H1 (cell line): Measurements from ENCODE around the gene C2orf92. TPM values are rescaled to one million over a fixed set of nuclear protein-coding genes. Genes with fewer than 3 reads are reported as not detected.

Experiments
- BRCA1 ChIP-seq: IDR thresholded peaks from 2 replicates; pipeline ENCODE4 v1.6.1; 2012; ENCODE audit warnings: low read depth, low read length, improper control_type of control experiment
- KDM4A ChIP-seq: IDR thresholded peaks from one replicate; pipeline ENCODE4 v1.7.1; 2012; ENCODE audit warnings: low read depth, mild to moderate bottlenecking, moderate library complexity, low read length, inconsistent platforms; ENCODE audit not compliant: severe bottlenecking
- RAD21 ChIP-seq, 2 experiments: IDR thresholded peaks in 1 of 2; conservative IDR thresholded peaks in 1 of 2; 2 replicates each; pipeline ENCODE4 v1.6.1; 2011; ENCODE audit warnings: low read depth in 2 of 2, low read length in 2 of 2, improper control_type of control experiment in 1 of 2, inconsistent platforms in 1 of 2, mild to moderate bottlenecking in 1 of 2, moderate library complexity in 1 of 2
- RFX5 ChIP-seq: IDR thresholded peaks from 2 replicates; pipeline ENCODE4 v1.6.1; 2011; ENCODE audit warnings: low read depth, low read length, improper control_type of control experiment, borderline replicate concordance
- SIN3A ChIP-seq, 2 experiments: IDR thresholded peaks in 1 of 2; conservative IDR thresholded peaks in 1 of 2; 2 replicates each; pipeline ENCODE4 v1.6.1; 2011 to 2012; ENCODE audit warnings: low read length in 2 of 2, improper control_type of control experiment in 1 of 2, low read depth in 1 of 2, mild to moderate bottlenecking in 1 of 2
- TBP ChIP-seq: IDR thresholded peaks from 2 replicates; pipeline ENCODE4 v1.6.1; 2011; ENCODE audit warnings: low read depth, low read length, improper control_type of control experiment
- polyA plus RNA-seq, 7 experiments: library from polyadenylated mRNA; depleted of rRNA in 3 of 7; stranded (reverse) in 5 of 7; unstranded in 2 of 7; fragments of >200 nt in 5 of 7; fragments of 200-250 nt in 2 of 7; gene quantifications; 1 replicate in 5 of 7; 2 replicates in 1 of 7; 4 replicates in 1 of 7; pipeline versions ENCODE4 v1.2.1 to v1.2.3, GENCODE V29; 2011 to 2013; ENCODE audit warnings: missing spikeins in 2 of 7, mixed read lengths in 2 of 7
- total RNA-seq: library from RNA; stranded (reverse); fragmentation: NEBNext Ultra II Directional; extraction: Animal tissue kit (Norgen Biotek cat#: 25700); gene quantifications from 2 replicates; pipeline ENCODE4 v1.2.1, GENCODE V29; 2021
- TF ChIP-seq, protein P1 (sequence below): fragments of 300-600 bp; sonication (generic); IDR thresholded peaks from 2 replicates; pipeline ENCODE4 v1.7.1; 2012; ENCODE audit warnings: low read length, moderate library complexity, mild to moderate bottlenecking, inconsistent platforms; ENCODE audit not compliant: insufficient replicate concordance

C2orf92 gene
- total and polyA plus RNA-seq, 2 of the 8 experiments (the other 6 are each of a cell fraction or from before 2014, with no cell fraction given): 2.3 to 3.7 TPM

- TF ChIP-seq, protein P1, sequence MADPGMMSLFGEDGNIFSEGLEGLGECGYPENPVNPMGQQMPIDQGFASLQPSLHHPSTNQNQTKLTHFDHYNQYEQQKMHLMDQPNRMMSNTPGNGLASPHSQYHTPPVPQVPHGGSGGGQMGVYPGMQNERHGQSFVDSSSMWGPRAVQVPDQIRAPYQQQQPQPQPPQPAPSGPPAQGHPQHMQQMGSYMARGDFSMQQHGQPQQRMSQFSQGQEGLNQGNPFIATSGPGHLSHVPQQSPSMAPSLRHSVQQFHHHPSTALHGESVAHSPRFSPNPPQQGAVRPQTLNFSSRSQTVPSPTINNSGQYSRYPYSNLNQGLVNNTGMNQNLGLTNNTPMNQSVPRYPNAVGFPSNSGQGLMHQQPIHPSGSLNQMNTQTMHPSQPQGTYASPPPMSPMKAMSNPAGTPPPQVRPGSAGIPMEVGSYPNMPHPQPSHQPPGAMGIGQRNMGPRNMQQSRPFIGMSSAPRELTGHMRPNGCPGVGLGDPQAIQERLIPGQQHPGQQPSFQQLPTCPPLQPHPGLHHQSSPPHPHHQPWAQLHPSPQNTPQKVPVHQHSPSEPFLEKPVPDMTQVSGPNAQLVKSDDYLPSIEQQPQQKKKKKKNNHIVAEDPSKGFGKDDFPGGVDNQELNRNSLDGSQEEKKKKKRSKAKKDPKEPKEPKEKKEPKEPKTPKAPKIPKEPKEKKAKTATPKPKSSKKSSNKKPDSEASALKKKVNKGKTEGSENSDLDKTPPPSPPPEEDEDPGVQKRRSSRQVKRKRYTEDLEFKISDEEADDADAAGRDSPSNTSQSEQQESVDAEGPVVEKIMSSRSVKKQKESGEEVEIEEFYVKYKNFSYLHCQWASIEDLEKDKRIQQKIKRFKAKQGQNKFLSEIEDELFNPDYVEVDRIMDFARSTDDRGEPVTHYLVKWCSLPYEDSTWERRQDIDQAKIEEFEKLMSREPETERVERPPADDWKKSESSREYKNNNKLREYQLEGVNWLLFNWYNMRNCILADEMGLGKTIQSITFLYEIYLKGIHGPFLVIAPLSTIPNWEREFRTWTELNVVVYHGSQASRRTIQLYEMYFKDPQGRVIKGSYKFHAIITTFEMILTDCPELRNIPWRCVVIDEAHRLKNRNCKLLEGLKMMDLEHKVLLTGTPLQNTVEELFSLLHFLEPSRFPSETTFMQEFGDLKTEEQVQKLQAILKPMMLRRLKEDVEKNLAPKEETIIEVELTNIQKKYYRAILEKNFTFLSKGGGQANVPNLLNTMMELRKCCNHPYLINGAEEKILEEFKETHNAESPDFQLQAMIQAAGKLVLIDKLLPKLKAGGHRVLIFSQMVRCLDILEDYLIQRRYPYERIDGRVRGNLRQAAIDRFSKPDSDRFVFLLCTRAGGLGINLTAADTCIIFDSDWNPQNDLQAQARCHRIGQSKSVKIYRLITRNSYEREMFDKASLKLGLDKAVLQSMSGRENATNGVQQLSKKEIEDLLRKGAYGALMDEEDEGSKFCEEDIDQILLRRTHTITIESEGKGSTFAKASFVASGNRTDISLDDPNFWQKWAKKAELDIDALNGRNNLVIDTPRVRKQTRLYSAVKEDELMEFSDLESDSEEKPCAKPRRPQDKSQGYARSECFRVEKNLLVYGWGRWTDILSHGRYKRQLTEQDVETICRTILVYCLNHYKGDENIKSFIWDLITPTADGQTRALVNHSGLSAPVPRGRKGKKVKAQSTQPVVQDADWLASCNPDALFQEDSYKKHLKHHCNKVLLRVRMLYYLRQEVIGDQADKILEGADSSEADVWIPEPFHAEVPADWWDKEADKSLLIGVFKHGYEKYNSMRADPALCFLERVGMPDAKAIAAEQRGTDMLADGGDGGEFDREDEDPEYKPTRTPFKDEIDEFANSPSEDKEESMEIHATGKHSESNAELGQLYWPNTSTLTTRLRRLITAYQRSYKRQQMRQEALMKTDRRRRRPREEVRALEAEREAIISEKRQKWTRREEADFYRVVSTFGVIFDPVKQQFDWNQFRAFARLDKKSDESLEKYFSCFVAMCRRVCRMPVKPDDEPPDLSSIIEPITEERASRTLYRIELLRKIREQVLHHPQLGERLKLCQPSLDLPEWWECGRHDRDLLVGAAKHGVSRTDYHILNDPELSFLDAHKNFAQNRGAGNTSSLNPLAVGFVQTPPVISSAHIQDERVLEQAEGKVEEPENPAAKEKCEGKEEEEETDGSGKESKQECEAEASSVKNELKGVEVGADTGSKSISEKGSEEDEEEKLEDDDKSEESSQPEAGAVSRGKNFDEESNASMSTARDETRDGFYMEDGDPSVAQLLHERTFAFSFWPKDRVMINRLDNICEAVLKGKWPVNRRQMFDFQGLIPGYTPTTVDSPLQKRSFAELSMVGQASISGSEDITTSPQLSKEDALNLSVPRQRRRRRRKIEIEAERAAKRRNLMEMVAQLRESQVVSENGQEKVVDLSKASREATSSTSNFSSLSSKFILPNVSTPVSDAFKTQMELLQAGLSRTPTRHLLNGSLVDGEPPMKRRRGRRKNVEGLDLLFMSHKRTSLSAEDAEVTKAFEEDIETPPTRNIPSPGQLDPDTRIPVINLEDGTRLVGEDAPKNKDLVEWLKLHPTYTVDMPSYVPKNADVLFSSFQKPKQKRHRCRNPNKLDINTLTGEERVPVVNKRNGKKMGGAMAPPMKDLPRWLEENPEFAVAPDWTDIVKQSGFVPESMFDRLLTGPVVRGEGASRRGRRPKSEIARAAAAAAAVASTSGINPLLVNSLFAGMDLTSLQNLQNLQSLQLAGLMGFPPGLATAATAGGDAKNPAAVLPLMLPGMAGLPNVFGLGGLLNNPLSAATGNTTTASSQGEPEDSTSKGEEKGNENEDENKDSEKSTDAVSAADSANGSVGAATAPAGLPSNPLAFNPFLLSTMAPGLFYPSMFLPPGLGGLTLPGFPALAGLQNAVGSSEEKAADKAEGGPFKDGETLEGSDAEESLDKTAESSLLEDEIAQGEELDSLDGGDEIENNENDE: no peak
- TF ChIP-seq RAD21 (IDR thresholded peaks at IDR 0.05 in 1 of 2, conservative IDR thresholded peaks at IDR 0.05 in 1 of 2; ENCODE audit: low read depth in 2 of 2, low read length in 2 of 2) (no peak), KDM4A (peak; percentile 18), SIN3A (conservative IDR thresholded peaks at IDR 0.05 in 1 of 2, IDR thresholded peaks at IDR 0.05 in 1 of 2; ENCODE audit: low read depth in 1 of 2, low read length in 2 of 2) (peak in 1 of 2 experiments; percentile 16; a peak in 1 of 4 replicates), RFX5 (no peak), TBP (0 out of 2 replicates have a peak, but pooled peaks have one; percentile 27), BRCA1 (no peak)
These were observed 6.5 kb upstream of the C2orf92 start (continued) for GRCh38 chr2:97662895-97663625.
